Measurements from ENCODE around the gene CORO7.

DNA sequence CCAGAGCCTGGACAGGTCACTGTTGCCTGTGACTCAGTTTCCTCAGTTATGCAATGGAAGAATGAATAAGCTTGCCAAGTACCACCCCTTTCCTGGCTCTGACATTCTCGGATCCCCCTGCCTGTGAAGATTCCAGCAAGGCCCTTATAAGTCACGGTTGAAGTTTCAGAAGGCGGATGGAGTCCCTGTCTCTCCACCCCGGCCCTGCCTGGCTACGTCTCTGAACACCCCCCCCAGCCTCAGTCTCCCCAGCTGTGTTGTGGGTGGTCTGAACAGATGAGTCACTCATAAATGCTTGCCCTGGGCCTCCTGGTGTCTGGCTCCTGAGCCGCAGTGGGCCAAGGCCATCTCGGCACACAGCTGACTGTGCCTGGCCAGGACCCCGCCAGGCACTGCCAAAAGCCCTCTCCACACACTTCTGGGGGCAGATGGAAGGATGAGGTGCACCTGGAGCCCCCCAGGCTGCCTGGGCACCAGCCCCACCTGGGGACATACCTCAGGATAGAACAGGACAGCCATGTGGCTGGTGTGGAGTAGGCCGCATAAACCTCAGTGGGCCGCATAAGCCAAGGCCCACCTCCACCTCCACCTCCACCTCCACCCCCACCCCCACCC, 29.3 kb downstream of the CORO7 start:
- no peak for TF ChIP-seq EZH2 (IDR thresholded peaks at IDR 0.05; ENCODE audit: low read length, unreplicated experiment)
- TF ChIP-seq, protein P1, sequence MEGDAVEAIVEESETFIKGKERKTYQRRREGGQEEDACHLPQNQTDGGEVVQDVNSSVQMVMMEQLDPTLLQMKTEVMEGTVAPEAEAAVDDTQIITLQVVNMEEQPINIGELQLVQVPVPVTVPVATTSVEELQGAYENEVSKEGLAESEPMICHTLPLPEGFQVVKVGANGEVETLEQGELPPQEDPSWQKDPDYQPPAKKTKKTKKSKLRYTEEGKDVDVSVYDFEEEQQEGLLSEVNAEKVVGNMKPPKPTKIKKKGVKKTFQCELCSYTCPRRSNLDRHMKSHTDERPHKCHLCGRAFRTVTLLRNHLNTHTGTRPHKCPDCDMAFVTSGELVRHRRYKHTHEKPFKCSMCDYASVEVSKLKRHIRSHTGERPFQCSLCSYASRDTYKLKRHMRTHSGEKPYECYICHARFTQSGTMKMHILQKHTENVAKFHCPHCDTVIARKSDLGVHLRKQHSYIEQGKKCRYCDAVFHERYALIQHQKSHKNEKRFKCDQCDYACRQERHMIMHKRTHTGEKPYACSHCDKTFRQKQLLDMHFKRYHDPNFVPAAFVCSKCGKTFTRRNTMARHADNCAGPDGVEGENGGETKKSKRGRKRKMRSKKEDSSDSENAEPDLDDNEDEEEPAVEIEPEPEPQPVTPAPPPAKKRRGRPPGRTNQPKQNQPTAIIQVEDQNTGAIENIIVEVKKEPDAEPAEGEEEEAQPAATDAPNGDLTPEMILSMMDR (conservative IDR thresholded peaks at IDR 0.05; ENCODE audit: low read depth, low read length) = no peak
- no peak for TF ChIP-seq EZH2phosphoT487 (IDR thresholded peaks at IDR 0.05; ENCODE audit: borderline replicate concordance, low read length)
